SK-N-SH (cell line): ENCODE data around the gene RPL37A. TPM values are rescaled to one million over a fixed set of nuclear protein-coding genes. Genes with fewer than 3 reads are reported as not detected.

Experiments
- CTCF ChIA-PET: fragments of 300-600, 350-600 bp; formaldehyde crosslinking; extraction: SDS; loops from one replicate; lab custom pipeline; 2021; lab: Yijun Ruan, JAX
- POLR2A ChIA-PET: fragments of 350-600 bp; sonication (Branson Sonifier 250); formaldehyde crosslinking; extraction: SDS; loops from one replicate; lab custom pipeline; 2020; ENCODE audit warnings: antibody characterized with exemption, inconsistent platforms; lab: Yijun Ruan, JAX
- DNase-seq: peaks from one replicate; pipeline ENCODE4 v3.0.0; 2012
- H2AFZ ChIP-seq: fragments of 200-600 bp; sonication (generic); 2 replicates; pipeline ENCODE4 v1.8.1; 2016; ENCODE audit warnings: antibody characterized with exemption, mild to moderate bottlenecking, low read depth
- H3F3A ChIP-seq: fragments of 200-600 bp; sonication (generic); replicated peaks from 2 replicates; pipeline ENCODE3; 2016; ENCODE audit warnings: antibody characterized with exemption, mild to moderate bottlenecking; ENCODE audit not compliant: insufficient read depth
- H3K27ac ChIP-seq, 2 experiments: fragments of 200-500 bp in 1 of 2; fragments of 200-600 bp in 1 of 2; sonication (Bioruptor generic) in 1 of 2; sonication (generic), shearing (Covaris generic) in 1 of 2; 2 replicates each; pipeline versions ENCODE4 v1.5.1 to v1.6.1; 2014 to 2016; ENCODE audit warnings: low read depth in 2 of 2, inconsistent platforms in 1 of 2, low read length in 1 of 2, mild to moderate bottlenecking in 1 of 2, mixed read lengths in 1 of 2
- H3K27me3 ChIP-seq: fragments of 200-600 bp; sonication (generic), shearing (Covaris generic); 2 replicates; pipeline ENCODE4 v1.6.1; 2016; ENCODE audit warnings: mixed run types; ENCODE audit not compliant: insufficient read depth
- H3K36me3 ChIP-seq, 2 experiments: fragments of 200-500 bp in 1 of 2; fragments of 200-600 bp in 1 of 2; sonication (Bioruptor generic) in 1 of 2; sonication (generic) in 1 of 2; replicated peaks in 1 of 2; 2 replicates each; pipeline versions ENCODE3 to v1.5.1; 2014 to 2016; ENCODE audit warnings: low read length in 1 of 2, mild to moderate bottlenecking in 1 of 2; ENCODE audit not compliant: insufficient read depth in 2 of 2, control insufficient read depth in 1 of 2
- H3K4me1 ChIP-seq, 2 experiments: fragments of 200-500 bp in 1 of 2; fragments of 200-600 bp in 1 of 2; sonication (Bioruptor generic) in 1 of 2; sonication (generic), shearing (Covaris generic) in 1 of 2; 2 replicates each; pipeline versions ENCODE4 v1.5.1 to v1.6.1; 2014 to 2016; ENCODE audit warnings: low read depth in 1 of 2, low read length in 1 of 2, mixed run types in 1 of 2; ENCODE audit not compliant: insufficient read depth in 2 of 2, control insufficient read depth in 1 of 2
- H3K4me2 ChIP-seq: fragments of 200-600 bp; sonication (generic), shearing (Covaris generic); 2 replicates; pipeline ENCODE4 v1.6.1; 2017; ENCODE audit warnings: mixed run types
- H3K4me3 ChIP-seq, 2 experiments: fragments of 200-500 bp in 1 of 2; fragments of 200-600 bp in 1 of 2; sonication (Bioruptor generic) in 1 of 2; sonication (generic), shearing (Covaris generic) in 1 of 2; 2 replicates each; pipeline versions ENCODE4 v1.5.1 to v1.8.1; 2014 to 2016; ENCODE audit warnings: low read depth in 2 of 2, inconsistent platforms in 1 of 2, low read length in 1 of 2, mild to moderate bottlenecking in 1 of 2, mixed read lengths in 1 of 2, moderate library complexity in 1 of 2
- H3K79me2 ChIP-seq: fragments of 200-600 bp; sonication (generic); 2 replicates; pipeline ENCODE4 v1.8.1; 2017; ENCODE audit warnings: mild to moderate bottlenecking; ENCODE audit not compliant: insufficient read depth
- H3K9ac ChIP-seq: fragments of 200-600 bp; sonication (generic); 2 replicates; pipeline ENCODE4 v1.6.1; 2017; ENCODE audit warnings: mixed run types
- H3K9me2 ChIP-seq: fragments of 200-600 bp; sonication (generic); 2 replicates; pipeline ENCODE4 v1.6.1; 2017; ENCODE audit warnings: mixed run types
- H3K9me3 ChIP-seq: fragments of 200-600 bp; sonication (generic); 2 replicates; pipeline ENCODE4 v1.6.1; 2017; ENCODE audit warnings: mixed run types, mild to moderate bottlenecking, moderate library complexity
- H4K20me1 ChIP-seq: fragments of 200-600 bp; sonication (generic); 2 replicates; pipeline ENCODE4 v1.6.1; 2017; ENCODE audit warnings: mild to moderate bottlenecking, mixed run types; ENCODE audit not compliant: insufficient read depth
- FOSL2 ChIP-seq: IDR thresholded peaks from 2 replicates; pipeline ENCODE4 v1.4.0; 2012; ENCODE audit warnings: low read depth, mild to moderate bottlenecking, moderate library complexity, borderline replicate concordance
- MXI1 ChIP-seq: IDR thresholded peaks from 2 replicates; pipeline ENCODE4 v1.6.1; 2012; ENCODE audit warnings: mild to moderate bottlenecking, low read depth, low read length, improper control_type of control experiment
- NFIC ChIP-seq: IDR thresholded peaks from 2 replicates; pipeline ENCODE4 v1.4.0; 2012; ENCODE audit warnings: borderline replicate concordance
- POLR2AphosphoS5 ChIP-seq: IDR thresholded peaks from 2 replicates; pipeline ENCODE4 v1.6.1; 2012; ENCODE audit warnings: low read depth, low read length
- RAD21 ChIP-seq: IDR thresholded peaks from 2 replicates; pipeline ENCODE4 v1.6.1; 2012; ENCODE audit warnings: mild to moderate bottlenecking, low read length
- SIN3A ChIP-seq: IDR thresholded peaks from 2 replicates; pipeline ENCODE4 v1.6.1; 2012; ENCODE audit warnings: low read depth, mild to moderate bottlenecking, low read length, moderate library complexity, borderline replicate concordance
- TCF12 ChIP-seq: IDR thresholded peaks from 2 replicates; pipeline ENCODE4 v1.4.0; 2012
- WGBS: methylation state at CpG from one replicate; pipeline ENCODE4 v1.1.6; 2017; ENCODE audit warnings: low lambda C conversion rate; 5-methylcytosine and 5-hydroxymethylcytosine counted together
- polyA plus RNA-seq, 3 experiments: library from polyadenylated mRNA; depleted of rRNA; stranded (reverse); fragments of >200 nt; gene quantifications; 2 replicates each; pipeline ENCODE4 v1.2.3, GENCODE V29; 2012
- TF ChIP-seq, protein P1 (sequence below): IDR thresholded peaks from 2 replicates; pipeline ENCODE4 v1.4.0; 2012; ENCODE audit warnings: low read depth, borderline replicate concordance
- TF ChIP-seq, protein P2 (sequence below): IDR thresholded peaks from 2 replicates; pipeline ENCODE4; 2012
- TF ChIP-seq, protein P3 (sequence below): IDR thresholded peaks from 2 replicates; pipeline ENCODE4 v1.6.1; 2012; ENCODE audit warnings: mild to moderate bottlenecking, low read depth, low read length, moderate library complexity

Gene RPL37A
- polyA plus RNA-seq, 1 of the 3 experiments (the other 2 are of a cell fraction), result 2,018 TPM

DNA sequence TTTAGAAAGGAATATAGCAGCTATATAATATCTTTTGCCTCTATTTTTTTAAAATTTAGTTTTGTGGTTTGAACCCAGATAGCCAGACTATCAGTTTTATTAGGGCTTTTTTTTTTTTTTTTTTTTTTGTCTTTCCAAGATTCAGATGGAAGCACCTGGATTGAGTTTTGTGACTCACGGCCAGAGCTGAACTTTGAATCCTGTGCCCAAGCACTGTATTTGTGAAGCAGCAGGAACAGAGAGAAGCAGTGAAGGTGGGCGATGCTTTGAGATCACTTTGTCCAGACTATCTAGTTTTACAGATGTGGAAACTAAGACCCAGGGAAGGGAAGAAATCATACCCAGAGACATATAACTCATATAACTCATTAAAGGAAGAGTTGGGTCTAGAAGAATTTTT, 33.9 kb downstream of the RPL37A start:
- Histone ChIP-seq H3K4me3 (no peak overlapping the region), H3K27me3 (no peaks in the 10 kb centered on the region), H2AFZ (no peak overlapping the region), H3K27ac (no peak overlapping the region), H4K20me1 (no peaks in the 10 kb centered on the region), H3K9me2 (no peaks in the 10 kb centered on the region), H3K36me3 (no peaks in the 10 kb centered on the region), H3K9me3 (no peaks in the 10 kb centered on the region), H3F3A (peaks cover 35% of the 10 kb centered on the region), H3K9ac (no peak overlapping the region), H3K79me2 (no peaks in the 10 kb centered on the region), H3K4me2 (no peak overlapping the region), H3K4me1 (peaks cover 28 to 31% of the 10 kb centered on the region in 2 experiments)
- WGBS, result 77% methylated on average over 2 of the region's 2 CpGs
- ChIA-PET POLR2A (no interaction called here), CTCF (interaction anchor here (2.5 to 8.7 kb wide), 2 partner anchors 14 to 134 kb away, joined by 21 to 65 read pairs; no protein-coding TSS in a partner anchor)
- TF ChIP-seq, protein P1, sequence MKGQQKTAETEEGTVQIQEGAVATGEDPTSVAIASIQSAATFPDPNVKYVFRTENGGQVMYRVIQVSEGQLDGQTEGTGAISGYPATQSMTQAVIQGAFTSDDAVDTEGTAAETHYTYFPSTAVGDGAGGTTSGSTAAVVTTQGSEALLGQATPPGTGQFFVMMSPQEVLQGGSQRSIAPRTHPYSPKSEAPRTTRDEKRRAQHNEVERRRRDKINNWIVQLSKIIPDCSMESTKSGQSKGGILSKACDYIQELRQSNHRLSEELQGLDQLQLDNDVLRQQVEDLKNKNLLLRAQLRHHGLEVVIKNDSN, result no peak
- TF ChIP-seq POLR2AphosphoS5, result no peak
- no peak for TF ChIP-seq SIN3A
- TF ChIP-seq NFIC, result no peak
- no peak for TF ChIP-seq MXI1
- no peak for DNase-seq

DNA sequence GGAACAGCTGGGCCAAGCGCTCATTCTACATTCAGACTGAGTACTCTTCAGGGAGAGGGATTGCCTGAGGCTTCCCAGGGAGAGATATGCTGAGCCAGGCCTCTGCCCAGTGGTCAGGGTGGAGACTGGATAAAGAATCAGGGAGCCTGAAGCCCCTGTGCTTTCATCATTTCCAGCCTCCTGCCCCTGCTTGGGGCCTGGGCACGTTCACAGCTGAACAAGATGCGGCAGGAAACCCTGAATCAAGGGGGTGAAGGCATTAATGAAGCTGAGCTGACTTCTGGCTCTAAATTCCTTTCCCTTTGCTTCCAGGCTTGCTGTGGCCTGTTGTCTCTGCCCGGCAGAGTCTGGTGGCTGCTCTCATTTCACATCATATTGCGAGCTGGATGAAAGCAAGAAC, 35.0 kb downstream of the RPL37A start:
- Histone ChIP-seq H3K27ac (no peak overlapping the region; a peak in 1 of 4 replicates), H4K20me1 (no peaks in the 10 kb centered on the region), H3K27me3 (no peaks in the 10 kb centered on the region), H3F3A (peaks cover 35% of the 10 kb centered on the region), H2AFZ (no peak overlapping the region), H3K4me2 (no peak overlapping the region), H3K9me3 (no peaks in the 10 kb centered on the region), H3K36me3 (no peaks in the 10 kb centered on the region), H3K9ac (no peak overlapping the region), H3K79me2 (no peaks in the 10 kb centered on the region), H3K4me3 (no peak overlapping the region), H3K4me1 (peaks cover 29 to 32% of the 10 kb centered on the region in 2 experiments), H3K9me2 (no peaks in the 10 kb centered on the region)
- ChIA-PET CTCF (interaction anchor here (2.5 to 8.7 kb wide), 2 partner anchors 15 to 133 kb away, joined by 21 to 65 read pairs; no protein-coding TSS in a partner anchor), POLR2A (no interaction called here)
- TF ChIP-seq TCF12 (no peak), FOSL2 (no peak), RAD21 (no peak)
- TF ChIP-seq, protein P1, result no peak
- TF ChIP-seq, protein P2, sequence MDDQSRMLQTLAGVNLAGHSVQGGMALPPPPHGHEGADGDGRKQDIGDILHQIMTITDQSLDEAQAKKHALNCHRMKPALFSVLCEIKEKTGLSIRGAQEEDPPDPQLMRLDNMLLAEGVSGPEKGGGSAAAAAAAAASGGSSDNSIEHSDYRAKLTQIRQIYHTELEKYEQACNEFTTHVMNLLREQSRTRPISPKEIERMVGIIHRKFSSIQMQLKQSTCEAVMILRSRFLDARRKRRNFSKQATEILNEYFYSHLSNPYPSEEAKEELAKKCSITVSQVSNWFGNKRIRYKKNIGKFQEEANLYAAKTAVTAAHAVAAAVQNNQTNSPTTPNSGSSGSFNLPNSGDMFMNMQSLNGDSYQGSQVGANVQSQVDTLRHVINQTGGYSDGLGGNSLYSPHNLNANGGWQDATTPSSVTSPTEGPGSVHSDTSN, result no peak
- TF ChIP-seq, protein P3, sequence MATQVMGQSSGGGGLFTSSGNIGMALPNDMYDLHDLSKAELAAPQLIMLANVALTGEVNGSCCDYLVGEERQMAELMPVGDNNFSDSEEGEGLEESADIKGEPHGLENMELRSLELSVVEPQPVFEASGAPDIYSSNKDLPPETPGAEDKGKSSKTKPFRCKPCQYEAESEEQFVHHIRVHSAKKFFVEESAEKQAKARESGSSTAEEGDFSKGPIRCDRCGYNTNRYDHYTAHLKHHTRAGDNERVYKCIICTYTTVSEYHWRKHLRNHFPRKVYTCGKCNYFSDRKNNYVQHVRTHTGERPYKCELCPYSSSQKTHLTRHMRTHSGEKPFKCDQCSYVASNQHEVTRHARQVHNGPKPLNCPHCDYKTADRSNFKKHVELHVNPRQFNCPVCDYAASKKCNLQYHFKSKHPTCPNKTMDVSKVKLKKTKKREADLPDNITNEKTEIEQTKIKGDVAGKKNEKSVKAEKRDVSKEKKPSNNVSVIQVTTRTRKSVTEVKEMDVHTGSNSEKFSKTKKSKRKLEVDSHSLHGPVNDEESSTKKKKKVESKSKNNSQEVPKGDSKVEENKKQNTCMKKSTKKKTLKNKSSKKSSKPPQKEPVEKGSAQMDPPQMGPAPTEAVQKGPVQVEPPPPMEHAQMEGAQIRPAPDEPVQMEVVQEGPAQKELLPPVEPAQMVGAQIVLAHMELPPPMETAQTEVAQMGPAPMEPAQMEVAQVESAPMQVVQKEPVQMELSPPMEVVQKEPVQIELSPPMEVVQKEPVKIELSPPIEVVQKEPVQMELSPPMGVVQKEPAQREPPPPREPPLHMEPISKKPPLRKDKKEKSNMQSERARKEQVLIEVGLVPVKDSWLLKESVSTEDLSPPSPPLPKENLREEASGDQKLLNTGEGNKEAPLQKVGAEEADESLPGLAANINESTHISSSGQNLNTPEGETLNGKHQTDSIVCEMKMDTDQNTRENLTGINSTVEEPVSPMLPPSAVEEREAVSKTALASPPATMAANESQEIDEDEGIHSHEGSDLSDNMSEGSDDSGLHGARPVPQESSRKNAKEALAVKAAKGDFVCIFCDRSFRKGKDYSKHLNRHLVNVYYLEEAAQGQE, result no peak
- WGBS, result 92% methylated on average over 5 of the region's 5 CpGs
- DNase-seq, result no peak
